Keratinocyte (primary cell): ENCODE results near the gene USH2A.

Experiments used
- EZH2 ChIP-seq: IDR thresholded peaks from one replicate; pipeline ENCODE4 v1.6.1; 2012; ENCODE audit warnings: inconsistent platforms, mild to moderate bottlenecking, low read length, moderate library complexity
- TF ChIP-seq, protein P1 (sequence below), 3 experiments: IDR thresholded peaks in 1 of 3; conservative IDR thresholded peaks in 1 of 3; optimal IDR thresholded peaks in 1 of 3; 2 replicates in 2 of 3; 3 replicates in 1 of 3; pipeline versions ENCODE3 to v1.5.1; 2011; ENCODE audit warnings: low read length in 3 of 3, mild to moderate bottlenecking in 3 of 3, moderate library complexity in 2 of 3, control low read depth in 1 of 3, inconsistent platforms in 1 of 3; ENCODE audit not compliant: insufficient read depth in 2 of 3; ENCODE audit errors: extremely low read depth in 1 of 3

DNA sequence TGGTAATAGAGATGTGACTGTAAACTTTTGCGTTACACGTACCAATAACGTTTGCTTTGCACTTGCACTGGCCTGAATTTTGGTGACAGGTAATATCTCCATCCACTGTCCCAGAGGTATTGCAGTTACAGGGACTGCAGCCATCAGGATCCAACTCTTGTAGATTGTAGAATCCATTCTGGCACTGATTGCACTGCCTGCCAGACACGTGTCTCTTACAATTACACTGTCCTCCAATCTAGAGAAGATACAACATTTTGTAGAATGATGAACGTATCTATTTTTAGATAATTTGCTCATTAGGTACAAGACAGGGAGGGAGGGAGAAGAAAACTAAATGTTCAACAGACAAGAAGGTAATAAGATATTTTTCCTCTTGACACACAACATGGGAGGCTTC lies 172.4 kb downstream of the USH2A start:
- TF ChIP-seq, protein P1, sequence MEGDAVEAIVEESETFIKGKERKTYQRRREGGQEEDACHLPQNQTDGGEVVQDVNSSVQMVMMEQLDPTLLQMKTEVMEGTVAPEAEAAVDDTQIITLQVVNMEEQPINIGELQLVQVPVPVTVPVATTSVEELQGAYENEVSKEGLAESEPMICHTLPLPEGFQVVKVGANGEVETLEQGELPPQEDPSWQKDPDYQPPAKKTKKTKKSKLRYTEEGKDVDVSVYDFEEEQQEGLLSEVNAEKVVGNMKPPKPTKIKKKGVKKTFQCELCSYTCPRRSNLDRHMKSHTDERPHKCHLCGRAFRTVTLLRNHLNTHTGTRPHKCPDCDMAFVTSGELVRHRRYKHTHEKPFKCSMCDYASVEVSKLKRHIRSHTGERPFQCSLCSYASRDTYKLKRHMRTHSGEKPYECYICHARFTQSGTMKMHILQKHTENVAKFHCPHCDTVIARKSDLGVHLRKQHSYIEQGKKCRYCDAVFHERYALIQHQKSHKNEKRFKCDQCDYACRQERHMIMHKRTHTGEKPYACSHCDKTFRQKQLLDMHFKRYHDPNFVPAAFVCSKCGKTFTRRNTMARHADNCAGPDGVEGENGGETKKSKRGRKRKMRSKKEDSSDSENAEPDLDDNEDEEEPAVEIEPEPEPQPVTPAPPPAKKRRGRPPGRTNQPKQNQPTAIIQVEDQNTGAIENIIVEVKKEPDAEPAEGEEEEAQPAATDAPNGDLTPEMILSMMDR (optimal IDR thresholded peaks at IDR 0.05 in 1 of 3, IDR thresholded peaks at IDR 0.05 in 1 of 3, conservative IDR thresholded peaks at IDR 0.05 in 1 of 3; ENCODE audit: extremely low read depth in 1 of 3, insufficient read depth in 2 of 3, low read length in 3 of 3) = no peak
- TF ChIP-seq EZH2 = no peak
